ENCODE data around the gene RAD21L1. TPM values are rescaled to one million over a fixed set of nuclear protein-coding genes. Genes with fewer than 3 reads are reported as not detected.

Gene RAD21L1
- not detected in 2 replicates for total RNA-seq
- long read RNA-seq: 0 reads

DNA sequence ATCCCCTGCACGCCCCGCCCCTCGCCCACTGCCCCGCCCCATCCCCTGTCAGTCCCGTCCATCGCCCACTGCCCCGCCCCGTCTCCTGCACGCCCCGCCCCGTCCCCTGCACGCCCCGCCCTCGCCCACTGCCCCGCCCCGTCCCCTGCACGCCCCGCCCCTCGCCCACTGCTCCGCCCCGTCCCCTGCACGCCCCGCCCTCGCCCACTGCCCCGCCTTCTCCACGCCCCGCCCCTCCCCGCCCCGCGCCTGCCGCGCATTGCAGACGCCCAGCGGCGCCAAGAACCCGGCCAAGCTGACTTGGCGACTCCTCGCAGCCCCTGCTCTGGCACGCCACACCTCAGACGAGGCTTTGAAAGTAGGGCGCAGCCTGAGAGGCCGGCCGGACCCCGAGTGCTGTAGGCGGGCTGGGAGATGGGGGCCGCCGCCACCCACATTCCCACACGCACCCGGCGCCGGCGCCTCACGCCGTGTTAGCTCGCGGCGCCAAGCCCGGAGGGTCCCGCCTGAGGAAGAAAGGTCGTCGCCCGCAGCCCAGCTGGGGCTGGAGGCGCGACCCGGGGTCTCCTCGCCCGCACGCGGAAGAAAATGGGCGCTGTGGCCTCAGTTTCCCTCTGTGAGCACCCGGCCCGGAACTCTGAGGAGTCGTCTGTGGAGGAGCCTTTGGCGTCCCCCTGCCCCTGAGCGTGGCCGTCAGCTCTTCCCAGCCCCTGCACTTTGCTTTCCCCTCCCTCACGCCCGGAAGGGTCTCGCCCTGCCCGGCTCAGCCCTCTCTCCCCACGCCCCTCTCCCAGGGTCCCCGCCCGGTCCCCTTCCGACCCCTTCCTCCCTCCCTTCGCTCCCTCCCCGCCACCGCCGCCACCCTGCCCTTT is at the start of gene RAD21L1:
RAD21L1 (plus strand) TSS at position 262 of the 872 bp plus-strand sequence. CDS start 2,410 bp downstream, outside the sequence.
- H3K36me3 Mint-ChIP-seq (ENCODE audit: low read depth): no peaks in the 10 kb centered on the region
- peak within 1 kb of the TSS; percentile 84 for H3K4me3 Mint-ChIP-seq
- TF ChIP-seq, protein P1, sequence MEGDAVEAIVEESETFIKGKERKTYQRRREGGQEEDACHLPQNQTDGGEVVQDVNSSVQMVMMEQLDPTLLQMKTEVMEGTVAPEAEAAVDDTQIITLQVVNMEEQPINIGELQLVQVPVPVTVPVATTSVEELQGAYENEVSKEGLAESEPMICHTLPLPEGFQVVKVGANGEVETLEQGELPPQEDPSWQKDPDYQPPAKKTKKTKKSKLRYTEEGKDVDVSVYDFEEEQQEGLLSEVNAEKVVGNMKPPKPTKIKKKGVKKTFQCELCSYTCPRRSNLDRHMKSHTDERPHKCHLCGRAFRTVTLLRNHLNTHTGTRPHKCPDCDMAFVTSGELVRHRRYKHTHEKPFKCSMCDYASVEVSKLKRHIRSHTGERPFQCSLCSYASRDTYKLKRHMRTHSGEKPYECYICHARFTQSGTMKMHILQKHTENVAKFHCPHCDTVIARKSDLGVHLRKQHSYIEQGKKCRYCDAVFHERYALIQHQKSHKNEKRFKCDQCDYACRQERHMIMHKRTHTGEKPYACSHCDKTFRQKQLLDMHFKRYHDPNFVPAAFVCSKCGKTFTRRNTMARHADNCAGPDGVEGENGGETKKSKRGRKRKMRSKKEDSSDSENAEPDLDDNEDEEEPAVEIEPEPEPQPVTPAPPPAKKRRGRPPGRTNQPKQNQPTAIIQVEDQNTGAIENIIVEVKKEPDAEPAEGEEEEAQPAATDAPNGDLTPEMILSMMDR (conservative IDR thresholded peaks at IDR 0.05): no peak
- no peak within 1 kb of the TSS for H3K27ac Mint-ChIP-seq (ENCODE audit: unreplicated experiment)
- peak; percentile 80 for DNase-seq (ENCODE audit: low read depth, low spot score)
- H3K9me3 Mint-ChIP-seq: no peaks in the 10 kb centered on the region
- peaks cover 10% of the 10 kb centered on the region for H3K4me1 Mint-ChIP-seq
- peaks cover 75% of the 10 kb centered on the region for H3K27me3 Mint-ChIP-seq (ENCODE audit: low read depth)

GRCh38 chr20:1177680-1178079 is 48.2 kb upstream of the RAD21L1 start:
- H3K27ac Mint-ChIP-seq (ENCODE audit: unreplicated experiment): peak overlapping the region; percentile 73
- peak overlapping the region; percentile 23 for H3K4me3 Mint-ChIP-seq

DNA sequence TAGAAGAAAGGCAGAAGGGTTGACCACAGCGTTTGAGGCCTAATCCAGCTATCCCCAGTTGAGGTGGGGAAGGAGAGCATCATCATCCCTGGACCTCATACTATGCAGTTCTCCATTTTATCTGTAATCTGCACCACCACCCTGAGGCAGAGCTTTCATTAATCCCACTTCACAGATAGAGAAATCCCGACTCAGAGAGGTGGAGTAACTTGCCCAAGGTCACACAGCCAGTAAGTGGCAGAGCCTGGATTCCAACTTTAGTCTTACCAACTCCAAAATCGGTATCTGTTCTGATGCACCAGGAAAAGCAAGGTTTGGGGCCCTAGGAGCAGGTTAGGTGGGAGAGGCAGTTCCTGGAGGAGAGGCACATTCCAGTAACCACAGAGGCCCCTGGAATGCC is 47.7 kb upstream of the RAD21L1 start:
- TF ChIP-seq, protein P1 (conservative IDR thresholded peaks at IDR 0.05): no peak
- Mint-ChIP-seq H3K4me1 (no peaks in the 10 kb centered on the region), H3K36me3 (ENCODE audit: low read depth) (peaks cover 2% of the 10 kb centered on the region), H3K4me3 (no peak overlapping the region), H3K27ac (ENCODE audit: unreplicated experiment) (no peak overlapping the region), H3K27me3 (ENCODE audit: low read depth) (peaks cover 13% of the 10 kb centered on the region), H3K9me3 (no peaks in the 10 kb centered on the region)
- no peak for DNase-seq (ENCODE audit: low read depth, low spot score)

More at GRCh38 chr20:1177680-1178079, 48.2 kb upstream of the RAD21L1 start:
- Mint-ChIP-seq H3K4me1 (no peaks in the 10 kb centered on the region), H3K36me3 (ENCODE audit: low read depth) (peaks cover 2% of the 10 kb centered on the region), H3K9me3 (no peaks in the 10 kb centered on the region), H3K27me3 (ENCODE audit: low read depth) (peaks cover 9% of the 10 kb centered on the region)
- TF ChIP-seq, protein P1 (conservative IDR thresholded peaks at IDR 0.05): no peak
- no peak for DNase-seq (ENCODE audit: low read depth, low spot score)

DNA sequence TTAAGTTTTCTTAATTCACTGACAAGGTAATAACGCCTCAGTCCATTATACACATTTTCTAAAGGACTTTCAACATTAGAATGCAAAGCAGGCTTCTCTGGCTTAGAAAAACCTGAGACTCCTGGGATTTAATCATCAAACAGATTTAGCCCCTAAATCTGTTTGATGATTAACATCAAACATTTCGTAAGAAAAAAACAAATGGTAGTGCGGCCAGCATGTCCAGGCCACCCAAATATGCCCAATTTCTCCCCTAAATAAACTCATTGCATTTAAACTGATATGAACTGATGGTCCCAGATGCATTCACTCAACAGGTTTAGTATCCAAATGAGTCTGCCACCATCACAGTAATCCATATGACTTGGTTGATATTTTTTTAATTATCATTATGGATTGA is 47.2 kb upstream of the RAD21L1 start:
- H3K4me1 Mint-ChIP-seq: no peaks in the 10 kb centered on the region
- TF ChIP-seq, protein P1 (conservative IDR thresholded peaks at IDR 0.05): no peak
- peaks cover 2% of the 10 kb centered on the region for H3K36me3 Mint-ChIP-seq (ENCODE audit: low read depth)
- H3K27me3 Mint-ChIP-seq (ENCODE audit: low read depth): peaks cover 19% of the 10 kb centered on the region
- no peaks in the 10 kb centered on the region for H3K9me3 Mint-ChIP-seq
- H3K27ac Mint-ChIP-seq (ENCODE audit: unreplicated experiment): no peak overlapping the region
- DNase-seq (ENCODE audit: low read depth, low spot score): no peak
- no peak overlapping the region for H3K4me3 Mint-ChIP-seq

DNA sequence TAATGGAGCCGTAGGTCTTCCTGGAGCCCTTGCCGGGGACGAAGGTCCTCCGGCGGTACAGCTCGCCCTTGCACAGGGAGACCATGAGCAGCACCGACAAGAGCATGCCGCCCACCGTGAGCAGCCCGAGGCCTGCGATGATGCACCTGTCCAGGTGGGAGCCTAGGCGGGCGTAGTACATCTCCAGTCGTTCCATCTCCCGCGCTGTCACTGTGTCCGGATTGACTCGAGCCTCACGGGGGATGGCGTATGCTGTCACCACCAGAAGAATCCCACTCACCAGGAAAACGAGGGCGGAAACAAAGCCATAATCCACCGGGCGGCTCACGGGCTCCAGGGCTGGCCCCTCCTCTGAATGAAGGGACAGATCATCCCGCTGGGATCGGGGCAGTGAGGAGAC is 44.9 kb upstream of the RAD21L1 start:
- Mint-ChIP-seq H3K27me3 (ENCODE audit: low read depth) (peaks cover 32% of the 10 kb centered on the region), H3K36me3 (ENCODE audit: low read depth) (peaks cover 2% of the 10 kb centered on the region), H3K9me3 (no peaks in the 10 kb centered on the region), H3K4me1 (peaks cover 7% of the 10 kb centered on the region), H3K4me3 (no peak overlapping the region), H3K27ac (ENCODE audit: unreplicated experiment) (no peak overlapping the region)
- TF ChIP-seq, protein P1 (conservative IDR thresholded peaks at IDR 0.05): no peak
- DNase-seq (ENCODE audit: low read depth, low spot score): no peak

All from neural crest cell (in vitro differentiated cells).